ENCODE data around the gene ITPR3.

ITPR3 gene

GRCh38 chr6:33578164-33578563 is 43.0 kb upstream of the ITPR3 start:
- ChIA-PET CTCF (interaction anchor here (0.6 kb wide), 1 partner anchor 178 kb away, joined by 3 read pairs; no protein-coding TSS in a partner anchor), POLR2A (no interaction called here)
- no peak for DNase-seq (ENCODE audit: extremely low spot score)
- TF ChIP-seq ELF4 (IDR thresholded peaks at IDR 0.05) (no peak), BHLHE40 (IDR thresholded peaks at IDR 0.05; ENCODE audit: borderline replicate concordance) (no peak), ARNT (IDR thresholded peaks at IDR 0.05) (no peak), FOXK2 (IDR thresholded peaks at IDR 0.05) (no peak), LEF1 (IDR thresholded peaks at IDR 0.05; ENCODE audit: borderline replicate concordance) (no peak), ZNF384 (IDR thresholded peaks at IDR 0.05) (no peak), HDGF (IDR thresholded peaks at IDR 0.05; ENCODE audit: borderline replicate concordance) (no peak), TARDBP (IDR thresholded peaks at IDR 0.05) (no peak), SUZ12 (IDR thresholded peaks at IDR 0.05) (no peak), FOXA1 (IDR thresholded peaks at IDR 0.05) (no peak), FOXM1 (IDR thresholded peaks at IDR 0.05; ENCODE audit: borderline replicate concordance) (no peak), SP1 (IDR thresholded peaks at IDR 0.05) (no peak), NFRKB (IDR thresholded peaks at IDR 0.05) (no peak)

- CTCF ChIA-PET: interaction anchor here (0.6 kb wide), 1 partner anchor 179 kb away, joined by 3 read pairs; no protein-coding TSS in a partner anchor
- POLR2A ChIA-PET: interaction anchor here (1.4 to 1.9 kb wide), 3 partner anchors 30 to 129 kb away, joined by 3 to 6 read pairs (median 5); partner anchors contain the start of gene ZBTB9
- no peak for TF ChIP-seq CTBP1 (IDR thresholded peaks at IDR 0.05; ENCODE audit: borderline replicate concordance)
- no peak for TF ChIP-seq SP1 (IDR thresholded peaks at IDR 0.05)
- TF ChIP-seq ZNF384 (IDR thresholded peaks at IDR 0.05): no peak
- TF ChIP-seq L3MBTL2 (conservative IDR thresholded peaks at IDR 0.05): no peak
- no peak for TF ChIP-seq PKNOX1 (IDR thresholded peaks at IDR 0.05)
- TF ChIP-seq BHLHE40 (IDR thresholded peaks at IDR 0.05; ENCODE audit: borderline replicate concordance): no peak
- TF ChIP-seq NFRKB (IDR thresholded peaks at IDR 0.05): no peak
- TF ChIP-seq ARNT (IDR thresholded peaks at IDR 0.05): no peak
- no peak for TF ChIP-seq TARDBP (IDR thresholded peaks at IDR 0.05)
- no peak for TF ChIP-seq LEF1 (IDR thresholded peaks at IDR 0.05; ENCODE audit: borderline replicate concordance)
- TF ChIP-seq HDGF (IDR thresholded peaks at IDR 0.05; ENCODE audit: borderline replicate concordance): no peak
- TF ChIP-seq SUZ12 (IDR thresholded peaks at IDR 0.05): no peak
- no peak for TF ChIP-seq FOXA1 (IDR thresholded peaks at IDR 0.05)
- TF ChIP-seq FOXM1 (IDR thresholded peaks at IDR 0.05; ENCODE audit: borderline replicate concordance): no peak
- no peak for TF ChIP-seq FOXK2 (IDR thresholded peaks at IDR 0.05)
- no peak for TF ChIP-seq ELF4 (IDR thresholded peaks at IDR 0.05)
These were observed 42.5 kb upstream of the ITPR3 start for GRCh38 chr6:33578588-33579011.

GRCh38 chr6:33579828-33580714 is 41.1 kb upstream of the ITPR3 start, which contains the start of gene BAK1:
BAK1 (minus strand) TSS chr6:33580276; CDS start chr6:33577604, 2,672 bp downstream.
- TF ChIP-seq NFRKB (IDR thresholded peaks at IDR 0.05): no peak
- peak; percentile 65; the same call in 1 of the 2 replicates for TF ChIP-seq PKNOX1 (IDR thresholded peaks at IDR 0.05)
- peak; percentile 44; the same call in 1 of the 2 replicates for TF ChIP-seq L3MBTL2 (conservative IDR thresholded peaks at IDR 0.05)
- ChIA-PET CTCF (interaction anchor here (0.8 to 1.0 kb wide), 2 partner anchors 56 to 92 kb away, joined by 3 read pairs; no protein-coding TSS in a partner anchor), POLR2A (interaction anchor here (0.6 to 1.9 kb wide), 17 partner anchors 9 to 608 kb away, joined by 3 to 8 read pairs (median 3); partner anchors contain the start of genes ITPR3, PFDN6, UQCC2 and WDR46)
- DNase-seq (ENCODE audit: extremely low spot score): peak; percentile 90

More at GRCh38 chr6:33578588-33579011, 42.5 kb upstream of the ITPR3 start:
- DNase-seq (ENCODE audit: extremely low spot score): no peak

GRCh38 chr6:33581186-33581585 is 39.9 kb upstream of the ITPR3 start:
- TF ChIP-seq LEF1 (IDR thresholded peaks at IDR 0.05; ENCODE audit: borderline replicate concordance) (no peak), ELF4 (IDR thresholded peaks at IDR 0.05) (no peak), CTBP1 (IDR thresholded peaks at IDR 0.05; ENCODE audit: borderline replicate concordance) (no peak), L3MBTL2 (conservative IDR thresholded peaks at IDR 0.05) (no peak), PKNOX1 (IDR thresholded peaks at IDR 0.05) (no peak), FOXM1 (IDR thresholded peaks at IDR 0.05; ENCODE audit: borderline replicate concordance) (no peak), FOXK2 (IDR thresholded peaks at IDR 0.05) (no peak), NFRKB (IDR thresholded peaks at IDR 0.05) (no peak), SP1 (IDR thresholded peaks at IDR 0.05) (no peak), HDGF (IDR thresholded peaks at IDR 0.05; ENCODE audit: borderline replicate concordance) (no peak), SUZ12 (IDR thresholded peaks at IDR 0.05) (no peak), FOXA1 (IDR thresholded peaks at IDR 0.05) (no peak), ZNF384 (IDR thresholded peaks at IDR 0.05) (no peak), ARNT (IDR thresholded peaks at IDR 0.05) (no peak)
- ChIA-PET CTCF (interaction anchor here (0.9 kb wide), 1 partner anchor 474 kb away, joined by 3 read pairs; no protein-coding TSS in a partner anchor), POLR2A (interaction anchor here (0.9 to 1.3 kb wide), 2 partner anchors 86 to 127 kb away, joined by 3 read pairs; partner anchors contain the start of gene ZBTB9)
- DNase-seq (ENCODE audit: extremely low spot score): no peak

GRCh38 chr6:33583591-33584155 is 37.4 kb upstream of the ITPR3 start:
- peak; percentile 50 for DNase-seq (ENCODE audit: extremely low spot score)
- ChIA-PET CTCF (no interaction called here), POLR2A (interaction anchor here (1.0 kb wide), 1 partner anchor 118 kb away, joined by 3 read pairs; no protein-coding TSS in a partner anchor)
- TF ChIP-seq FOXM1 (IDR thresholded peaks at IDR 0.05; ENCODE audit: borderline replicate concordance) (no peak), LEF1 (IDR thresholded peaks at IDR 0.05; ENCODE audit: borderline replicate concordance) (no peak), CTBP1 (IDR thresholded peaks at IDR 0.05; ENCODE audit: borderline replicate concordance) (no peak), ARNT (IDR thresholded peaks at IDR 0.05) (no peak), PKNOX1 (IDR thresholded peaks at IDR 0.05) (no peak), SP1 (IDR thresholded peaks at IDR 0.05) (no peak), ELF4 (IDR thresholded peaks at IDR 0.05) (no peak), BHLHE40 (IDR thresholded peaks at IDR 0.05; ENCODE audit: borderline replicate concordance) (no peak), NFRKB (IDR thresholded peaks at IDR 0.05) (no peak), L3MBTL2 (conservative IDR thresholded peaks at IDR 0.05) (no peak), ZNF384 (IDR thresholded peaks at IDR 0.05) (no peak), FOXA1 (IDR thresholded peaks at IDR 0.05) (no peak), SUZ12 (IDR thresholded peaks at IDR 0.05) (no peak)

Data from HEK293T (cell line).